GM12878 (cell line): ENCODE data around the gene ZNF511. TPM values are rescaled to one million over a fixed set of nuclear protein-coding genes. Genes with fewer than 3 reads are reported as not detected.

ENCODE experiments used
- ATAC-seq: fragments of 200-7000 bp; cut with Tn5 transposase; 3 replicates; pipeline ENCODE4 v1.9.1; 2020; ENCODE audit warnings: mild to moderate bottlenecking, moderate library complexity
- BruUV-seq: library from RNA; stranded (reverse); fragments of 400-500 nt; replicated peaks from 2 replicates; lab custom pipeline; 2021; lab: Mats Ljungman, UMichigan
- CTCF ChIA-PET: fragments of 300-600 bp; sonication (Branson Sonifier 250); formaldehyde crosslinking; extraction: SDS; loops from one replicate; lab custom pipeline; 2021; ENCODE audit warnings: inconsistent platforms; lab: Yijun Ruan, JAX
- POLR2A ChIA-PET: fragments of 350-600 bp; formaldehyde crosslinking; extraction: SDS; loops from one replicate; lab custom pipeline; 2021; ENCODE audit warnings: inconsistent platforms; lab: Charles Lee
- RAD21 ChIA-PET: fragments of 300-600 bp; sonication (Branson Sonifier 250); formaldehyde crosslinking; loops from one replicate; lab custom pipeline; 2023; ENCODE audit warnings: antibody characterized with exemption; ENCODE audit not compliant: unreplicated experiment; lab: Charles Lee
- SMC1A ChIA-PET: fragments of 300-600 bp; sonication (Branson Sonifier 250); formaldehyde crosslinking; loops from one replicate; lab custom pipeline; 2023; ENCODE audit not compliant: unreplicated experiment, uncharacterized antibody; lab: Charles Lee
- DNase-seq: peaks from one replicate; pipeline ENCODE4 v3.0.0-alpha.2; 2011; ENCODE audit warnings: low read depth, low spot score
- FAIRE-seq: peaks from 3 replicates; lab custom pipeline; 2011; peaks lifted over from hg19 to GRCh38; lab: Jason Lieb, UNC
- H2AFZ ChIP-seq: 2 replicates; pipeline ENCODE4 v1.6.0; 2011; ENCODE audit warnings: low read depth, low read length, control low read depth; ENCODE audit not compliant: control insufficient read depth
- H3K27ac ChIP-seq: 2 replicates; pipeline ENCODE4 v1.5.1; 2011; ENCODE audit warnings: control low read depth; ENCODE audit not compliant: control insufficient read depth, insufficient read depth
- H3K27me3 ChIP-seq, 2 experiments: replicated peaks in 1 of 2; 2 replicates each; pipeline versions ENCODE4 v1.6.0 to v1.6.1; 2011; ENCODE audit warnings: low read length in 1 of 2; ENCODE audit not compliant: control insufficient read depth in 2 of 2, insufficient read depth in 2 of 2
- H3K36me3 ChIP-seq, 2 experiments: 2 replicates each; pipeline ENCODE4 v1.5.1; 2011; ENCODE audit warnings: low read length in 1 of 2; ENCODE audit not compliant: control insufficient read depth in 2 of 2, insufficient read depth in 2 of 2
- H3K4me1 ChIP-seq: 2 replicates; pipeline ENCODE4 v1.6.1; 2011; ENCODE audit warnings: mild to moderate bottlenecking, low read length, moderate library complexity, mixed read lengths; ENCODE audit not compliant: control insufficient read depth, insufficient read depth
- H3K4me2 ChIP-seq: 2 replicates; pipeline ENCODE4 v1.6.0; 2011; ENCODE audit warnings: control low read depth; ENCODE audit not compliant: control insufficient read depth, insufficient read depth
- H3K4me3 ChIP-seq: fragments of 200-600 bp; sonication (generic); 2 replicates; pipeline ENCODE4 v1.5.1; 2016
- H3K79me2 ChIP-seq: 2 replicates; pipeline ENCODE4 v1.6.0; 2011; ENCODE audit warnings: low read length; ENCODE audit not compliant: control insufficient read depth, insufficient read depth
- H3K9ac ChIP-seq: 2 replicates; pipeline ENCODE4 v1.8.0; 2011; ENCODE audit warnings: low read length, control low read depth, mixed read lengths; ENCODE audit not compliant: control insufficient read depth, insufficient read depth
- H3K9me3 ChIP-seq: replicated peaks from 3 replicates; pipeline ENCODE4 v1.5.1; 2011; ENCODE audit warnings: mild to moderate bottlenecking, low read length; ENCODE audit not compliant: control insufficient read depth, insufficient read depth
- H4K20me1 ChIP-seq: 2 replicates; pipeline ENCODE4 v1.6.0; 2011; ENCODE audit not compliant: control insufficient read depth, insufficient read depth
- BHLHE40 ChIP-seq, 2 experiments: fragments of 450-650 bp in 1 of 2; IDR thresholded peaks; 2 replicates each; pipeline ENCODE4 v1.6.1; 2011 to 2017; ENCODE audit warnings: low read depth in 2 of 2, borderline replicate concordance in 1 of 2, improper control_type of control experiment in 1 of 2, low read length in 1 of 2, mild to moderate bottlenecking in 1 of 2
- E2F8 ChIP-seq: fragments of 450-650 bp; IDR thresholded peaks from 2 replicates; pipeline ENCODE4 v1.6.1; 2018; ENCODE audit warnings: mild to moderate bottlenecking, low read depth, moderate library complexity; ENCODE audit not compliant: partially characterized antibody
- ELK1 ChIP-seq: IDR thresholded peaks from 2 replicates; pipeline ENCODE4 v1.6.1; 2012; ENCODE audit warnings: low read depth, low read length, improper control_type of control experiment
- GATAD2B ChIP-seq: fragments of 450-650 bp; conservative IDR thresholded peaks from 2 replicates; pipeline ENCODE4 v1.6.1; 2017; ENCODE audit warnings: low read depth, mild to moderate bottlenecking, moderate library complexity
- HDGF ChIP-seq: fragments of 450-650 bp; IDR thresholded peaks from 2 replicates; pipeline ENCODE4 v1.6.1; 2016; ENCODE audit warnings: antibody characterized with exemption
- IKZF2 ChIP-seq, 2 experiments: fragments of 450-650 bp; IDR thresholded peaks; 2 replicates each; pipeline ENCODE4 v1.6.1; 2017; ENCODE audit warnings: mild to moderate bottlenecking in 2 of 2, moderate library complexity in 2 of 2
- NRF1 ChIP-seq: conservative IDR thresholded peaks from 2 replicates; pipeline ENCODE4 v1.6.1; 2011; ENCODE audit warnings: mild to moderate bottlenecking, low read depth, low read length, improper control_type of control experiment
- RB1 ChIP-seq: fragments of 450-650 bp; formaldehyde crosslinking; IDR thresholded peaks from 2 replicates; pipeline ENCODE4 v1.6.1; 2017; ENCODE audit warnings: mild to moderate bottlenecking, borderline replicate concordance
- RBBP5 ChIP-seq: fragments of 200-600 bp; sonication (generic); conservative IDR thresholded peaks from 2 replicates; pipeline ENCODE4 v1.6.1; 2016
- RCOR1 ChIP-seq: conservative IDR thresholded peaks from 2 replicates; pipeline ENCODE4 v1.6.1; 2012; ENCODE audit warnings: low read depth, low read length, improper control_type of control experiment
- SREBF2 ChIP-seq: IDR thresholded peaks from 2 replicates; pipeline ENCODE4 v1.6.1; 2012; ENCODE audit warnings: mild to moderate bottlenecking, low read length
- TCF12 ChIP-seq: IDR thresholded peaks from 2 replicates; pipeline ENCODE4 v1.6.1; 2011; ENCODE audit warnings: low read depth, mild to moderate bottlenecking, low read length
- USF1 ChIP-seq: IDR thresholded peaks from 2 replicates; pipeline ENCODE4 v1.6.1; 2011; ENCODE audit warnings: borderline replicate concordance, low read depth, mild to moderate bottlenecking, moderate library complexity, mixed read lengths, low read length; ENCODE audit not compliant: insufficient read depth; ENCODE audit errors: extremely low read length
- YBX1 ChIP-seq: fragments of 450-650 bp; IDR thresholded peaks from 2 replicates; pipeline ENCODE4 v1.6.1; 2016; ENCODE audit warnings: antibody characterized with exemption
- ZNF207 ChIP-seq: fragments of 450-650 bp; IDR thresholded peaks from 2 replicates; pipeline ENCODE4 v1.6.1; 2014; ENCODE audit warnings: antibody characterized with exemption, mild to moderate bottlenecking, borderline replicate concordance
- WGBS: methylation state at CpG from one replicate; pipeline ENCODE4 v1.1.6; 2016; ENCODE audit warnings: low lambda C conversion rate; ENCODE audit not compliant: insufficient replicate concordance, insufficient coverage; ENCODE audit errors: missing lambda C conversion rate; 5-methylcytosine and 5-hydroxymethylcytosine counted together
- in situ Hi-C: fragments of 300-500 bp; cut with MboI; formaldehyde crosslinking; loops from 9 replicates; pipeline ENCODE4 v1.14.3; 2018; ENCODE audit warnings: mixed read lengths
- intact Hi-C: fragments of 100-400 bp; cut with micrococcal nuclease; formaldehyde crosslinking; loops from one replicate; pipeline ENCODE4 v1.14.2; 2022; ENCODE audit not compliant: unreplicated experiment
- polyA plus RNA-seq, 11 experiments: library from polyadenylated mRNA; depleted of rRNA in 4 of 11; unstranded in 6 of 11; stranded (reverse) in 5 of 11; fragments of >200 nt; fragmentation: Nextera tagmentation in 4 of 11; fragmentation: Illumina TruSeq in 1 of 11; extraction: Ambion mirVana in 4 of 11; extraction: Trizol in 1 of 11; gene quantifications; 1 replicate in 1 of 11; 2 replicates in 10 of 11; pipeline versions ENCODE4 v1.2.1 to v1.2.3, GENCODE V29; 2011 to 2016; ENCODE audit warnings: inconsistent platforms in 2 of 11, missing spikeins in 2 of 11, low read depth in 1 of 11
- total RNA-seq, 4 experiments: library from RNA; depleted of rRNA in 3 of 4; stranded (reverse); fragments of >200 nt in 3 of 4; fragmentation: Illumina TruSeq in 1 of 4; extraction: Trizol in 1 of 4; gene quantifications; 2 replicates each; pipeline versions ENCODE4 v1.2.1 to v1.2.3, GENCODE V29; 2013 to 2021

Gene ZNF511
- total and polyA plus RNA-seq, 10 of the 15 experiments (the other 5 are each of a cell fraction or from before 2014, with no cell fraction given) = 0.58 to 110 (median 32.0) TPM

GRCh38 chr10:133343558-133343957, 34.8 kb downstream of the ZNF511 start:
- Histone ChIP-seq H3K9ac (no peak overlapping the region), H2AFZ (no peak overlapping the region), H3K36me3 (no peaks in the 10 kb centered on the region), H3K27me3 (no peaks in the 10 kb centered on the region; a peak in 1 of 4 replicates), H3K79me2 (no peaks in the 10 kb centered on the region), H4K20me1 (no peaks in the 10 kb centered on the region), H3K4me1 (no peaks in the 10 kb centered on the region), H3K27ac (no peak overlapping the region), H3K9me3 (no peaks in the 10 kb centered on the region; the same call in 2 of the 3 replicates), H3K4me2 (no peak overlapping the region), H3K4me3 (no peak overlapping the region)
- ChIA-PET RAD21 (no interaction called here), POLR2A (no interaction called here), SMC1A (no interaction called here), CTCF (no interaction called here)
- no TSS peak for BruUV-seq
- TF ChIP-seq USF1 (no peak), SREBF2 (no peak), YBX1 (no peak), RCOR1 (no peak), HDGF (no peak), RBBP5 (no peak)
- intact Hi-C loops (no loop called here), in situ Hi-C loops (no loop called here)
- whole genome bisulfite sequencing = 72% methylated on average over 9 of the region's 9 CpGs
- FAIRE-seq = no peak
- no peak for ATAC-seq
- no peak for DNase-seq

GRCh38 chr10:133344236-133344635, 35.5 kb downstream of the ZNF511 start:
- H3K4me2 ChIP-seq = no peak overlapping the region
- H3K27me3 ChIP-seq = no peaks in the 10 kb centered on the region; a peak in 1 of 4 replicates
- ATAC-seq (no peak), DNase-seq (no peak), FAIRE-seq (no peak)
- in situ Hi-C loops (no loop called here), intact Hi-C loops (no loop called here)
- H3K27ac ChIP-seq = no peak overlapping the region
- H3K79me2 ChIP-seq = no peaks in the 10 kb centered on the region
- ChIA-PET RAD21 (no interaction called here), POLR2A (no interaction called here), CTCF (no interaction called here), SMC1A (no interaction called here)
- BruUV-seq = no TSS peak
- H4K20me1 ChIP-seq = no peaks in the 10 kb centered on the region
- no peak overlapping the region for H3K4me3 ChIP-seq
- no peak overlapping the region for H3K9ac ChIP-seq
- WGBS = 52% methylated on average over 5 of the region's 5 CpGs
- no peaks in the 10 kb centered on the region for H3K4me1 ChIP-seq
- H3K9me3 ChIP-seq = no peaks in the 10 kb centered on the region
- no peaks in the 10 kb centered on the region for H3K36me3 ChIP-seq
- H2AFZ ChIP-seq = no peak overlapping the region
- no peak for TF ChIP-seq TCF12
- no peak for TF ChIP-seq NRF1
- TF ChIP-seq RB1 = no peak
- TF ChIP-seq ELK1 = no peak
- TF ChIP-seq GATAD2B = no peak
- no peak for TF ChIP-seq ZNF207
- no peak for TF ChIP-seq BHLHE40 (IDR thresholded peaks at IDR 0.05; ENCODE audit: borderline replicate concordance in 1 of 2, low read depth in 2 of 2, low read length in 1 of 2)
- no peak for TF ChIP-seq IKZF2 (IDR thresholded peaks at IDR 0.05)
- no peak for TF ChIP-seq E2F8
